Activated CD8-positive, alpha-beta memory T cell treated with anti-CD3 and anti-CD28 coated beads for 24 hours (primary cell): ENCODE results near the gene TMEM245.

Experiments
- DNase-seq: peaks from one replicate; pipeline ENCODE4 v3.0.0-alpha.2; 2020

The TMEM245 gene

DNA sequence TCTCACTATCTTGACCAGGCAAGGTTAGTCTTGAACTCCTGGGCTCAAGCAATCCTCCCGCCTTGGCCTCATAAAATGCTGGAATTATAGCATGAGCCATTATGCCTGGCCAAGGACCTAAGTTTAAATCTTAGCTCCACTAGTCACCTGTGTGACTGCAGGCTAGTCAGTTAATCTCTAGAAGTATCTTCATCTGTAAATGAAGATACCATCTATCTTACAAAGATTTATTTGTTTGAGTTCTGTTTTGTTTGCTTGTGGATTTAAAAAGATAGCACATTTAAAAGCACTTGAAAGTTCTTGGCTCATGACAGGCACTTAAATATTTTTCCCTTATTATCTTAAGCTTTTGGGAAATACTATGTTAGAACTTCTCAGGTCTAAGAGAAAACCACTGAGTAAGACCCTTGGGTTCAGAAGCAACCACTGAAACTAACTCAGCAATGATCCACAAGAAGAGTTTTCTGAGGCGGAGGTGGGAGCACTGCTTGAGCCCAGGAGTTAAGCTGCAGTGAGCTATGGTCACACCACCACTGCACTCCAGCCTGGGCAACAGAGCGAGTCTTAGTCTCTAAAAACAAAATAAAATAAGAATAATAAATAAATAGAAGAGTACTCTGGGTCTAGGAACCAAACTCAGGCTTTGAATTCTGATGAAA lies 19.1 kb downstream of the TMEM245 start:
- no peak for DNase-seq

- no peak for DNase-seq
These were observed 20.8 kb downstream of the TMEM245 start for GRCh38 chr9:109098960-109099308.

DNA sequence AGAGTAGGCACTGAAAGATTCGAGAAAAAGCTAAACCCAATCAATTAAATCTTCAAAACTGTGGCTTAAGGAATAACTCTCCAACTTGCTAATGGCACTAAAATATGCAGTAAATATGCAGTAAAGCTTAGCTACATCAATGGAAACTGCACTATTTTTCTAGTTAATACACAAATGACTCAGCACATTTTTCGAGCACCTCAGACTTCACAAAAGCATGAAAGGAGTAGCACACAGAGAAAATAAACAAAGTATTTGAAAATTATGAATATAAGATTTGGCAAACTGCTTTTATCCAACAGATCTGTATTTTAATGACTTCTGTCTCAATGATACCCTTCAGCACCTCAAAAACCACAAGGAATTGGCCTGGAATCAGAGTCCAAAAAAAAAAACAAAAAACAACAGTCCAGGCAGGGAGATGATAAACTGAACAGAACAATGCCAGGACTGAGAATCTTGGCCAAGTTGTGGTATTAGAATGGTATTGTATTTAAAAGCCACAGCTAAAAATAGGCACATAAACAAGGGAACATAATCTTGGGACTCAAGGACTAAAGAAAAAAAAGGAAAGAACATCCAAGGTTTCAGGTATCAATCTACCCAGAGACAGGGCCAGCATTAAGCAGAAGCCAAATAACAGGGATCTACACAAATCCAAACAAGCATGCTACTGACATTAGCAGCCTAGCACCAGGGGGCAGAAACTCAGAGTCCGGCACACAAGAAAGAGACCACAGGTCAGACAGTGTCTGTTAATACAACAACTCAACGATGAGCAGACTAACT lies 21.4 kb downstream of the TMEM245 start:
- DNase-seq: no peak

DNA sequence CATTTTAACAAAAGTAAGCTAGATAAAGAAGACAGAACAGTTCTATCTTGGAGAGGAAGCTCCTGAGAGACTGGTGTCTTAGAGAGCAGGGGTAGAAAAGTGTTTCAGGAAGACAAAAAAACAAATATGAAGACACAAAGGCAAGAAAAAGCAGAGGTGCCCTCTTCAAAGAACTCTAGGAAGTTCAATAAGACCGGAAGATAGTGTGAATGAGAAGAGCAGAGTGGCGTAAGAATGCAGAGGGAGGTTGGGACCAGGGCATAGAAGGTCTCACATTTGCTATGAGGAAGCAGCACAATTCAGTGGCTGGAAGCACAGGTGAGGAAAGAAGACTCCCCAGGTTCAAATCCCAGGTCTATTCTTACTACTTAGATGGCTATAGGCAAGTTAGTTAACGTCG lies 22.6 kb downstream of the TMEM245 start:
- no peak for DNase-seq

DNA sequence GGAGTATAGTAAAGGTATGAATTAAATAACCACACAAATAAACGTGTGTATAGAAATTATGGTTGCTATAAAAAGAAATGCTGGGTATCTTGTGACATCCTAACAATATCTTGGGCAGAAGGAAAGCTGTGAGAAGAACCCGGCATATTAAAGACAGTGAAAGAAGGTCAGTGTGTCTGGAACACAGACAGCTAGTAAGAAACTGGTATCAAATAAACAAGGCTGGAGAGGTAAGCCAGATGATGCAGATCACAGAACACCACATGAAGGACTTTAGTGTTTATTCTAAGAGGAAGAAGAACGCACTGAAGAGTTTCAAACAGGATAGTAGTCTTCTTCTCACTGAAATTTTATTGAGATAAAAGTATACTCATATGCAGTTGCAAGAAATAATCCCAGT lies 24.4 kb downstream of the TMEM245 start:
- DNase-seq: no peak

DNA sequence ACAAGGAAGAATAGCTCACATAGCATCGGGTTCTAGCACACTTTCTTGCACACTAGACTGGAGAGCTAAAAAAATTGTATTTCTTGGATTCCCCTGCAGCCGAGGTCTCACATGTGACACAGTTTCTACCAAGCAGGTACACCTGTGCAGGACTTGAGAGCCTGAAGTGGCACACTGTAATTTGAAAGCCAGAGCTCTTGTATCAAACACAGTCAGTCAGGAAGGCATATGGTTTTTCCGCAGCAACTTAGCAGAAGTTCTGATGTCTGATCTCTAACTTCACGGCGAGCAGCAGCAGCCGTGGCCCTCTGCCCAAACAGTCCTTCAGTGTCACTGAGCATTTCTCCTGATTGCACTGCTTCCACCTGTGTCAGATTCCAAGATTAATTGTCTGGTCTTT lies 25.5 kb downstream of the TMEM245 start:
- no peak for DNase-seq

- DNase-seq: no peak
These were observed 27.2 kb downstream of the TMEM245 start for GRCh38 chr9:109092587-109092986.

- DNase-seq: no peak
These were observed 27.6 kb downstream of the TMEM245 start for GRCh38 chr9:109092051-109092580.

DNA sequence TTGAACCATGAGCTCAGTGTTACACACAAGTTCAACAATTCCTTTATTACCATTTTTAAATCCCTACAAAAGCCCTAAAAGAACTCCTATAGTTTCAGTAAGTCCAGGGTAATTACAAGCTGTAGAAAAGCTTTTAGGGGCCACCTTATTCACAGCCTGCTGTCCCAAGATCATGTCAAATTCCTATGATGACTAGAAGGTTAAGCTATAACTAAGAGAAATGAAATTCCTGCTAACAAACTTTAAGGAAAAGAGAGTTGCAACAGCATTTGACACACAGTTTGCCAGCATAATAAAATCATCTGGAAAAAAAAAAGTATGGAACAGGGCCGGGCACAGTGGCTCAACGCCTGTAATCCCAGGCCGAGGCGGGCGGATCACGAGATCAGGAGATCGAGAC lies 31.5 kb downstream of the TMEM245 start:
- no peak for DNase-seq

GRCh38 chr9:109087795-109088194 lies 32.0 kb downstream of the TMEM245 start:
- no peak for DNase-seq

- no peak for DNase-seq
These were observed 33.5 kb downstream of the TMEM245 start for GRCh38 chr9:109086221-109086620.

- no peak for DNase-seq
These were observed 34.2 kb downstream of the TMEM245 start for GRCh38 chr9:109085510-109085909.

DNA sequence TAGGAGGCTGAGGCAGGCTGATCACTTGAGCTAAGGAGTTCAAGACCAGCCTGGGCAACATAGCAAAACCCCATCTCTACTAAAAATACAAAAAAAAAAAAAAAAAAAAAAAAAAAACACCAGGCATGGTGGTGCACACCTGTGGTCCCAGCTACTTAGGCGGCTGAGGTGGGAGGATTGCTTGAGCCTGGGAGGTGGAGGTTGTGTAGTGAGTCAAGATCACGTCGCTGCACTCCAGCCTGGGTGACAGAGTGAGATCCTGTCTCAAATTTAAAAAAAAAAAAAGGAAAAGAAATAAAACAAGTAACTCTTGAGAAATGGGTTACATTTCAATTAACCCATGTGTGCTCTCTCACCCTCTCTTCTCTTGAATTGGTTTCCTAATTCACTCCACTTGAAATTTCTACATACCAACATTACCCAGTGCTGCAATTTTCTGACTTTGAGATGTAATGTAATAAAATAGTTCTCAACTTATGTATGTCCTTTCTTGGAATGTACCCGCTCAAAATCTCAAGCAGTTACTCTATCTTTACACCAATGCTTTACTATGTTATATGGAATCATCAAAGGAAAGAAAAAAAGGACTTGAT lies 35.8 kb downstream of the TMEM245 start:
- no peak for DNase-seq

- DNase-seq: no peak
These were observed 36.6 kb downstream of the TMEM245 start for GRCh38 chr9:109083141-109083540.

GRCh38 chr9:109082091-109082620 lies 37.6 kb downstream of the TMEM245 start:
- no peak for DNase-seq

DNA sequence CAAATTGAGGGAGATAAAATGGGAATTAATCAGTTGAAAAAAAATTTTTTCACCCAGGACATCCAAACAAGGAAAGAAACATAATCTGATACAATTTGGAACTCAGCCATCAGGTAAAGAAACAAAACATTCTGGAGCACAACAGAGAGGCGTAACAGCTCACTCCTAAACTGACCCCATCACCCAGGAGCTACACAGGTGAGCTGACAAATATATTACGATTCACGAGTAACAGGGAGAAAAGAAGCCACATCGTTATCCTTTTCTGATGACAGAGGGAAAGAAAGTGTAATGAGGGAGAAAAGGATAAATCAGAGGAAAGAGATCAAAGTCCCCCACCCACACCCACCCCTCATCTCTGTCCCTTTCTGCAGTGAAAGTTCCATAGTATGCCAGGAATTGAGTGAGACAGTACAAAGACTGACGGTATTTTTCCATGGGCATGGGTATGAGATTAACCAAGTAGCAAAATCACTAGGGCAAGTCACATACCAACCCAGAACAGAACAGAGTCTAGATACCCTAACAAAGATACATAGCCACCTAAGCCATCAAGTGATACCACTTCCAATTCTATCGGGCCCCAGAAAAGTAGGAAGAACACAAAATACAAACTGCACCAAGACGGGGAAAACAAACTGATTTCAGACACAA lies 45.4 kb downstream of the TMEM245 start:
- DNase-seq: no peak

DNA sequence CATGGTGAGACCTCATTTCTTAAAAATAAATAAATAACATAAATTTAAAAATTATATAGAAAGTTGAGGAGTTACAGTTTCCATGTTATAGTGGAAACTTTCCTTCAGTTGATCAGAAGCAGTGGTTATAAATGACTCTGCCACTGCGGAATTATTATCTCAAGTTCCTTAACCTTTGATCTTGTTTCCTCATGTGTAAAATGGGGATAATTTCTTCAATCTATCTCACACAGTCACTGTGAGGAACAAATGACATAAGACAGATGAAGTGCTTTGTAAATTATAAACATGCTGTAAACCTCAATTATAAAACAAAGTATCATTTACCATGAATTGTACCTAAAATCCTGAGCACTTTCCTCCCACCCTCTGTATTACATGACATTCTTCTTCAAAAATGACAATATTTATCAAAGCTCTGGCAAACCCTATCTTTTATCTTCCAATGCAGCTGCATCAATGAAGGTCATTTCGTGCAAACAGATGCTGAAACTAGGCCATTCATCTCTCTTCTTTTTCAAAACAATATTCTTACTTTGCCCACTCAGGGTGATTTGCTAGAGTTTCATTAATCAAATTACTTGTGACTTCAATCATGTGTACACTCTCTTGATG lies 46.8 kb downstream of the TMEM245 start:
- no peak for DNase-seq

DNA sequence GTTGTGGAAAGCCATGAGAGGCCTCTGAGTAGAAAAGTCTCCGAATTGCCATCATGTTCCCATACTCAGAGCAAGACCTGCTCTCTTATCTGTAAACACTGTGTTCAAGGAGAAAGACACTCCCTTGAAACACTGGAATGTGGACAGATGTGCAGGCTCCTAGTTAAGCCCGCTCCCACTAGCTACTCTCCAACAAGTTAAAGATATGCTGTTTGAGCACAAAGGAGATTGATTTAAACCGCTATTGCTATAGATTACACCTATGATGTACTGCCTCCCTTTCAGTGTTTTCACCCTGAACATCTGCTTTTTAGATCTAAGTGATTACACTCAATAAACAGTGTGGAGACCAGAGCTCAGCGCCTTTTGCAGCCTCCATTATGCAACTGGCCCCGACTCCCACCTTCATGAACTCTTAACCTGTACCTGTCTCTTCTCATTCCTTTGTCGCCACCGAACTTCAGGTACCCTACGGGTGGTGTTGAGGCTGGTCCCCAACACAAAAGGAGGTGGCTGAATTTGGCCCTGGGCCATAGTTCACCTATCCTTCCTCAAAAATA lies 47.5 kb downstream of the TMEM245 start:
- no peak for DNase-seq

- DNase-seq: no peak
These were observed 51.0 kb downstream of the TMEM245 start for GRCh38 chr9:109068764-109069163.

GRCh38 chr9:109064963-109065702 lies 54.6 kb downstream of the TMEM245 start:
- DNase-seq: no peak

DNA sequence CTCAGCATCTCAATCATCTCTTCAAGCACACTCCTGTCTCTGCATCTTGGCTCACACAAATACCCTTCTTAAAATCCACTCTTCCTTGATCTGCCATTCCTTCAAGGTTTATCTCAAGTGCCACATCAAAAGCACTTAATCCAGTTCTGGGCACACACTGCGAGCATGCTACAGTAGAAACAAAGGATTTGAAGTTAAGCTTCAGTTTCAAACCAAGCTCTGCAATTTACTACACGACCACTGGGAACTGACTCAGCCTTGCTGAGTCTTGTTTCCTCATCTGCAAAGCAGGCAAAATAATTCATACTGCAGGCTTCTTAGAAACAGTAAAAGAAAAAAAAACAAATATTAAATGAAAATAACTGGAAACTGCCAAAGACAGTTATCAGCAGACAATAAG lies 56.0 kb downstream of the TMEM245 start:
- DNase-seq: no peak

GRCh38 chr9:109062543-109062942 lies 57.2 kb downstream of the TMEM245 start:
- no peak for DNase-seq
